ENCODE results near the gene STRIT1. TPM values are rescaled to one million over a fixed set of nuclear protein-coding genes. Genes with fewer than 3 reads are reported as not detected.

STRIT1 gene
- total RNA-seq, 1 donor from 2014 or later, result not detected

- no peaks in the 10 kb centered on the region for H3K36me3 Mint-ChIP-seq (ENCODE audit: low read depth, unreplicated experiment)
- no peak for FAIRE-seq
- no peak overlapping the region for H3K4me3 Mint-ChIP-seq (ENCODE audit: unreplicated experiment)
These were observed 1.4 kb downstream of the STRIT1 start for GRCh38 chr3:155292133-155292532.

GRCh38 chr3:155286736-155287135, 6.7 kb downstream of the STRIT1 start:
- Histone ChIP-seq H3K9ac (ENCODE audit: low read length) (no peak overlapping the region), H3K27ac (ENCODE audit: low read depth, low read length) (no peak overlapping the region), H3K27me3 (ENCODE audit: insufficient read depth, low read length) (no peaks in the 10 kb centered on the region), H3K4me1 (ENCODE audit: insufficient read depth, low read length) (peaks cover 3% of the 10 kb centered on the region), H3K4me3 (ENCODE audit: insufficient read depth, low read depth, low read length) (no peak overlapping the region), H2AFZ (ENCODE audit: low read depth, low read length) (no peak overlapping the region), H3K9me3 (ENCODE audit: insufficient read depth, low read depth, low read length) (no peaks in the 10 kb centered on the region), H3K4me2 (ENCODE audit: low read length) (no peak overlapping the region), H4K20me1 (ENCODE audit: insufficient read depth, low read length) (no peaks in the 10 kb centered on the region), H3K79me2 (ENCODE audit: insufficient read depth, low read length) (no peaks in the 10 kb centered on the region), H3K36me3 (ENCODE audit: insufficient read depth, low read length) (no peaks in the 10 kb centered on the region)
- H3K4me1 Mint-ChIP-seq (ENCODE audit: low read depth, unreplicated experiment), result peaks cover 4% of the 10 kb centered on the region
- no peak for DNase-seq (ENCODE audit: low read depth)
- FAIRE-seq, result no peak
- H3K27me3 Mint-ChIP-seq (ENCODE audit: low read depth, unreplicated experiment), result no peaks in the 10 kb centered on the region
- no peak overlapping the region for H3K27ac Mint-ChIP-seq (ENCODE audit: unreplicated experiment)
- no peaks in the 10 kb centered on the region for H3K9me3 Mint-ChIP-seq (ENCODE audit: unreplicated experiment)
- no peak for TF ChIP-seq EZH2 (IDR thresholded peaks at IDR 0.05; ENCODE audit: insufficient read depth, low read length)
- TF ChIP-seq CTCF (IDR thresholded peaks at IDR 0.05; ENCODE audit: insufficient read depth, low read depth, low read length), result no peak
- H3K4me3 Mint-ChIP-seq (ENCODE audit: unreplicated experiment), result no peak overlapping the region
- no peaks in the 10 kb centered on the region for H3K36me3 Mint-ChIP-seq (ENCODE audit: low read depth, unreplicated experiment)

More at GRCh38 chr3:155292133-155292532, 1.4 kb downstream of the STRIT1 start:
- H3K27me3 Mint-ChIP-seq (ENCODE audit: low read depth, unreplicated experiment), result no peaks in the 10 kb centered on the region
- H3K27ac Mint-ChIP-seq (ENCODE audit: unreplicated experiment), result no peak overlapping the region
- DNase-seq (ENCODE audit: low read depth), result no peak
- H2AFZ ChIP-seq (ENCODE audit: low read depth, low read length), result no peak overlapping the region
- no peaks in the 10 kb centered on the region for H4K20me1 ChIP-seq (ENCODE audit: insufficient read depth, low read length)
- no peak overlapping the region for H3K27ac ChIP-seq (ENCODE audit: low read depth, low read length)
- no peaks in the 10 kb centered on the region for H3K79me2 ChIP-seq (ENCODE audit: insufficient read depth, low read length)
- no peaks in the 10 kb centered on the region for H3K9me3 ChIP-seq (ENCODE audit: insufficient read depth, low read depth, low read length)
- no peaks in the 10 kb centered on the region for H3K9me3 Mint-ChIP-seq (ENCODE audit: unreplicated experiment)
- no peak overlapping the region for H3K4me2 ChIP-seq (ENCODE audit: low read length)
- H3K4me3 ChIP-seq (ENCODE audit: insufficient read depth, low read depth, low read length), result no peak overlapping the region
- peaks cover under 1% of the 10 kb centered on the region for H3K4me1 Mint-ChIP-seq (ENCODE audit: low read depth, unreplicated experiment)
- H3K4me1 ChIP-seq (ENCODE audit: insufficient read depth, low read length), result no peaks in the 10 kb centered on the region
- no peak overlapping the region for H3K9ac ChIP-seq (ENCODE audit: low read length)
- TF ChIP-seq CTCF (IDR thresholded peaks at IDR 0.05; ENCODE audit: insufficient read depth, low read depth, low read length) (no peak), EZH2 (IDR thresholded peaks at IDR 0.05; ENCODE audit: insufficient read depth, low read length) (no peak)
- H3K36me3 ChIP-seq (ENCODE audit: insufficient read depth, low read length), result no peaks in the 10 kb centered on the region
- H3K27me3 ChIP-seq (ENCODE audit: insufficient read depth, low read length), result no peaks in the 10 kb centered on the region

- peaks cover 8% of the 10 kb centered on the region for H3K4me1 Mint-ChIP-seq (ENCODE audit: low read depth, unreplicated experiment)
- FAIRE-seq, result no peak
- H3K27ac Mint-ChIP-seq (ENCODE audit: unreplicated experiment), result no peak overlapping the region
These were observed 7.5 kb downstream of the STRIT1 start for GRCh38 chr3:155285936-155286335.

More at GRCh38 chr3:155285936-155286335, 7.5 kb downstream of the STRIT1 start:
- no peak for TF ChIP-seq EZH2 (IDR thresholded peaks at IDR 0.05; ENCODE audit: insufficient read depth, low read length)
- TF ChIP-seq CTCF (IDR thresholded peaks at IDR 0.05; ENCODE audit: insufficient read depth, low read depth, low read length), result no peak
- Histone ChIP-seq H4K20me1 (ENCODE audit: insufficient read depth, low read length) (no peaks in the 10 kb centered on the region), H3K9me3 (ENCODE audit: insufficient read depth, low read depth, low read length) (no peaks in the 10 kb centered on the region), H3K79me2 (ENCODE audit: insufficient read depth, low read length) (no peaks in the 10 kb centered on the region), H3K27me3 (ENCODE audit: insufficient read depth, low read length) (no peaks in the 10 kb centered on the region), H3K4me3 (ENCODE audit: insufficient read depth, low read depth, low read length) (no peak overlapping the region), H3K27ac (ENCODE audit: low read depth, low read length) (no peak overlapping the region), H3K36me3 (ENCODE audit: insufficient read depth, low read length) (no peaks in the 10 kb centered on the region), H2AFZ (ENCODE audit: low read depth, low read length) (no peak overlapping the region), H3K9ac (ENCODE audit: low read length) (no peak overlapping the region), H3K4me1 (ENCODE audit: insufficient read depth, low read length) (peaks cover 3% of the 10 kb centered on the region), H3K4me2 (ENCODE audit: low read length) (no peak overlapping the region)
- no peaks in the 10 kb centered on the region for H3K9me3 Mint-ChIP-seq (ENCODE audit: unreplicated experiment)
- H3K27me3 Mint-ChIP-seq (ENCODE audit: low read depth, unreplicated experiment), result no peaks in the 10 kb centered on the region
- H3K4me3 Mint-ChIP-seq (ENCODE audit: unreplicated experiment), result no peak overlapping the region
- no peaks in the 10 kb centered on the region for H3K36me3 Mint-ChIP-seq (ENCODE audit: low read depth, unreplicated experiment)
- DNase-seq (ENCODE audit: low read depth), result no peak

Measured in astrocyte (in vitro differentiated cells and primary cell).